ENCODE results near the gene FOCAD.

FOCAD gene

GRCh38 chr9:20941174-20941690, 257.2 kb downstream of the FOCAD start:
- H3K4me2 ChIP-seq (ENCODE audit: low read depth, low read length): 0 out of 2 replicates have a peak overlapping the region, but pooled peaks have one; percentile 27
- no peaks in the 10 kb centered on the region for H3K9me2 ChIP-seq (replicated peaks; ENCODE audit: insufficient read depth, low read length)
- TF ChIP-seq CTCF (IDR thresholded peaks at IDR 0.05; ENCODE audit: low read length) (peak; percentile 65), EZH2phosphoT487 (IDR thresholded peaks at IDR 0.05; ENCODE audit: low read length) (no peak)
- no peaks in the 10 kb centered on the region for H3K27me3 ChIP-seq (replicated peaks; ENCODE audit: insufficient read depth, low read length)
- no peak overlapping the region for H3K4me3 ChIP-seq (ENCODE audit: low read length)
- peak; percentile 63 for DNase-seq
- no peaks in the 10 kb centered on the region; the same call in 1 of the 2 replicates for H3K4me1 ChIP-seq (ENCODE audit: low read length)
- H3K79me2 ChIP-seq (ENCODE audit: low read length): no peaks in the 10 kb centered on the region
- no peak overlapping the region for H3K27ac ChIP-seq (ENCODE audit: low read length)
- H4K20me1 ChIP-seq (ENCODE audit: insufficient read depth, low read length): no peaks in the 10 kb centered on the region
- no peak overlapping the region for H2AFZ ChIP-seq (ENCODE audit: low read length)
- H3K9me3 ChIP-seq (replicated peaks; ENCODE audit: insufficient read depth, low read length): no peaks in the 10 kb centered on the region
- H3K36me3 ChIP-seq (replicated peaks; ENCODE audit: insufficient read depth, low read length): no peaks in the 10 kb centered on the region
- H3F3A ChIP-seq (ENCODE audit: insufficient read depth, low read length): no peaks in the 10 kb centered on the region
- no peak overlapping the region for H3K9ac ChIP-seq (ENCODE audit: low read length)

- no peak overlapping the region for H3K9ac ChIP-seq (ENCODE audit: low read length)
- H3K9me2 ChIP-seq (replicated peaks; ENCODE audit: insufficient read depth, low read length): no peaks in the 10 kb centered on the region
- no peak overlapping the region for H3K27ac ChIP-seq (ENCODE audit: low read length)
- H4K20me1 ChIP-seq (ENCODE audit: insufficient read depth, low read length): no peaks in the 10 kb centered on the region
- H3K4me3 ChIP-seq (ENCODE audit: low read length): no peak overlapping the region
- H3K27me3 ChIP-seq (replicated peaks; ENCODE audit: insufficient read depth, low read length): no peaks in the 10 kb centered on the region
- H3K36me3 ChIP-seq (replicated peaks; ENCODE audit: insufficient read depth, low read length): no peaks in the 10 kb centered on the region
- no peaks in the 10 kb centered on the region for H3F3A ChIP-seq (ENCODE audit: insufficient read depth, low read length)
- H3K4me1 ChIP-seq (ENCODE audit: low read length): no peaks in the 10 kb centered on the region; the same call in 1 of the 2 replicates
- DNase-seq: no peak
- no peak overlapping the region for H3K4me2 ChIP-seq (ENCODE audit: low read depth, low read length)
- H3K79me2 ChIP-seq (ENCODE audit: low read length): no peaks in the 10 kb centered on the region
- H2AFZ ChIP-seq (ENCODE audit: low read length): no peak overlapping the region
- no peaks in the 10 kb centered on the region for H3K9me3 ChIP-seq (replicated peaks; ENCODE audit: insufficient read depth, low read length)
- TF ChIP-seq EZH2phosphoT487 (IDR thresholded peaks at IDR 0.05; ENCODE audit: low read length) (no peak), CTCF (IDR thresholded peaks at IDR 0.05; ENCODE audit: low read length) (no peak), EZH2 (optimal IDR thresholded peaks at IDR 0.05; ENCODE audit: low read depth, low read length) (no peak)
Observed at GRCh38 chr9:20944507-20944906, 260.4 kb downstream of the FOCAD start.

GRCh38 chr9:20945269-20945668, 261.2 kb downstream of the FOCAD start:
- H3K9me2 ChIP-seq (replicated peaks; ENCODE audit: insufficient read depth, low read length): no peaks in the 10 kb centered on the region
- H3K27ac ChIP-seq (ENCODE audit: low read length): no peak overlapping the region
- H3K36me3 ChIP-seq (replicated peaks; ENCODE audit: insufficient read depth, low read length): no peaks in the 10 kb centered on the region
- no peaks in the 10 kb centered on the region for H3K79me2 ChIP-seq (ENCODE audit: low read length)
- no peaks in the 10 kb centered on the region for H3K9me3 ChIP-seq (replicated peaks; ENCODE audit: insufficient read depth, low read length)
- H3K4me2 ChIP-seq (ENCODE audit: low read depth, low read length): no peak overlapping the region
- no peak overlapping the region for H2AFZ ChIP-seq (ENCODE audit: low read length)
- no peaks in the 10 kb centered on the region for H3F3A ChIP-seq (ENCODE audit: insufficient read depth, low read length)
- TF ChIP-seq EZH2 (optimal IDR thresholded peaks at IDR 0.05; ENCODE audit: low read depth, low read length) (no peak), EZH2phosphoT487 (IDR thresholded peaks at IDR 0.05; ENCODE audit: low read length) (no peak), CTCF (IDR thresholded peaks at IDR 0.05; ENCODE audit: low read length) (no peak)
- no peak overlapping the region for H3K9ac ChIP-seq (ENCODE audit: low read length)
- H4K20me1 ChIP-seq (ENCODE audit: insufficient read depth, low read length): no peaks in the 10 kb centered on the region
- DNase-seq: no peak
- no peaks in the 10 kb centered on the region for H3K27me3 ChIP-seq (replicated peaks; ENCODE audit: insufficient read depth, low read length)
- no peak overlapping the region for H3K4me3 ChIP-seq (ENCODE audit: low read length)
- H3K4me1 ChIP-seq (ENCODE audit: low read length): no peaks in the 10 kb centered on the region; the same call in 1 of the 2 replicates
